GM18505 (cell line): ENCODE results near the gene TGOLN2.
"Not testable (repeated sequence)": the region's sequence is repeated elsewhere in the genome, so short reads cannot be mapped to it uniquely, and the experiment has no call there.

ENCODE experiments used
- ATAC-seq: cut with Tn5 transposase; IDR thresholded peaks from one replicate; pipeline ENCODE4 v1.9.1; 2021; ENCODE audit not compliant: unreplicated experiment
- POLR2A ChIP-seq: IDR thresholded peaks from 4 replicates; pipeline ENCODE4 v1.6.1; 2011; ENCODE audit warnings: borderline replicate concordance; ENCODE audit not compliant: insufficient read depth, insufficient read length; ENCODE audit errors: extremely low read depth

TGOLN2 gene

GRCh38 chr2:85327822-85328617 lies at the start of gene TGOLN2:
TGOLN2 (minus strand) TSS chr2:85327989; CDS start chr2:85327962, 27 bp downstream.
- peak; percentile 85 for ATAC-seq
- peak; percentile 99 for TF ChIP-seq POLR2A

- no peak for TF ChIP-seq POLR2A
- ATAC-seq: no peak
Observed at GRCh38 chr2:85377083-85377482, 49.3 kb upstream of the TGOLN2 start.

DNA sequence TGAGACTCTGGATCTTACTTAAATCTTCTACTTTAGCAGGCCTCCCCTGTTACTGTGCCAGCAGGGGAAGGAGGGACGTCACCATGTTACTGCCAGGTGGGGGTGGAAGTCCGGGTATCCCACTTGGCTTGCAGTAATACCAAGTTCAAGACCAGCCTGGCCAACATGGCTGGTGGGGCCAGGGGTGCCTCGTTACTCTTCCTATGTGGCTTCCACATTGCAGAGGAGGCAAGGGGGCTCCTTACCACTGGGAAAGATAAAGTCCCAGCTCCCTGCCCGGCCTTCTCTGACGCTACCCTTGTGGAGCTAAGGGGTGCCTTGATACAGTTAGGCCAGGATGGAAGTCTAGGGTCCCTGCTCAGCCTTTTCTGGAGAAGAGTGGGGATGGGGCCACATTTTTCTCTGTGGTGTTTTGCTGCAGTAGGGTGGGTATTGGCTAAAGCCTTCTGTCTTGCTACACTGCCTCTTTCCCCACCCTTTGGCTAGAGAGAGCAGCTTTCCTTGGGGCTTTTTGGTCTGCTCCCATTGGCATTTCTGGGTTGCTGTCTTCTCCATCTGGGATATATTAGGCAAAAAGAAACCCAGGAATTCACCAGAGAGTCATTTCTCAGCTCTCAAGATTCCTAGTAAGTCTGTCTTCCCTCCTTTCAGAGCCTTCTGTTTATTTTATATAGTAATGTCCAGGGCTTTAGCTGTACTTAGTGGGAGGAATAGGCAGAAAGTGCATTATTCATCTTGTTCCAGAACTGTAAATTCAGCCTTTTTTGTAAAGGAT lies 48.7 kb upstream of the TGOLN2 start:
- ATAC-seq: no peak
- TF ChIP-seq POLR2A: no peak

DNA sequence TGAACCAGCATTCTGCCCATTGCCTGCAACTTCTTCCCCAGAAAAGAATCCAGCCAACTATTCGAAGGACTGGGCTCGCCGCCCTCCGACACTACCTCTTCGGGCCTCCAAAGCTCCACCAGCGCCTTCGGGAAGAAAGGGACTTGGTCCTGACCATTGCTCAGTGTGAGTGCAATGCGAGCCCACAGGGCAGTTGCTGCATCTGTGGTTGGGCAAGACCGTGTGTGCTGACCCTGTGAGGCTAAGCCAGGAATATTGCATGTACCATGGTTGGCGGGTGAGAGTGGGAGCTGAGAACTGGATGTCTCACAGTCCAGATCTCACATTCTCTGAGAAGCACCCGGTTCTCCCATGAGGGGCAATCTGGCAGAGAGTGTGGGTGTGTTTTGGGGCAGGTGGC lies 43.3 kb upstream of the TGOLN2 start:
- no peak for TF ChIP-seq POLR2A
- no peak for ATAC-seq

GRCh38 chr2:85369500-85369899 lies 41.7 kb upstream of the TGOLN2 start:
- no peak for ATAC-seq
- TF ChIP-seq POLR2A: no peak

DNA sequence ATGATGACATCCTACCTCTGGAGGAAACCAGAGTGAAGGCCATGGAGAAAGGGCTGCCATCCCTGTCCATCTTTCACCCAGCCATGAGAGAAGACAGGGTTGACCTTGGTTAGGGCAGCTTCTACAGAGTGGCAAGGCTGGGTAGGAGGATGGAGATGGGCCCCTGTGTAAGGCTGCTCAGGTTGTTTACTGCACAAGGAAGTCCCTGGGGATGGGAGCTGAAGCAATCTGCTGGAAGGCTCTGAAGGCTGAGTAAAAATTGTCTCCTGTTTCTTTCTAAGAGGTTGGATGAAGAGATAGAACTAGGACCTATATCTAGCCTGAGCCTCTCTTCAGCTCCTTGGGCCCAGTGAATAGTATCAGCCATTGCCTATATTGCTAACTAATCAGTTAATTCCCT lies 41.1 kb upstream of the TGOLN2 start:
- no peak for ATAC-seq
- TF ChIP-seq POLR2A: no peak

DNA sequence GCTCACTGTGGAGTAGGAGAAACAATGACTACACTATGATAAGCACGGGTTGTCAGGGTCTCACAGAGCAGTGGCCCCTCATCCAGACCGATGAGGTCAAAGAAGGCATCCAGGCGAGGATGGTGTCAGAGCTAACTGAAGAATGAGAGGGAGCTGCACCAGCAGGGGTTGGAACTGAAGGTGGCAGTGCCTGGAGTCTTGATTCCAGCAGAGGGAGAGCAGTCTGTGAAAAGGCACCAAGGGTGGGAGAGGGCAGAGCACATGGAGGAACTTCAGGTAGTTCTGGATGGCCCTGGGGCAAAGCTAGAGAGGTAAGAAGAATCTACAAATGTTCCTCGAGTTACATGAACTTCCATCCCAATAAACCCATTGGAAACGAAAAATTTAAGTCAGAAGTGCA lies 39.4 kb upstream of the TGOLN2 start:
- TF ChIP-seq POLR2A: no peak
- no peak for ATAC-seq

DNA sequence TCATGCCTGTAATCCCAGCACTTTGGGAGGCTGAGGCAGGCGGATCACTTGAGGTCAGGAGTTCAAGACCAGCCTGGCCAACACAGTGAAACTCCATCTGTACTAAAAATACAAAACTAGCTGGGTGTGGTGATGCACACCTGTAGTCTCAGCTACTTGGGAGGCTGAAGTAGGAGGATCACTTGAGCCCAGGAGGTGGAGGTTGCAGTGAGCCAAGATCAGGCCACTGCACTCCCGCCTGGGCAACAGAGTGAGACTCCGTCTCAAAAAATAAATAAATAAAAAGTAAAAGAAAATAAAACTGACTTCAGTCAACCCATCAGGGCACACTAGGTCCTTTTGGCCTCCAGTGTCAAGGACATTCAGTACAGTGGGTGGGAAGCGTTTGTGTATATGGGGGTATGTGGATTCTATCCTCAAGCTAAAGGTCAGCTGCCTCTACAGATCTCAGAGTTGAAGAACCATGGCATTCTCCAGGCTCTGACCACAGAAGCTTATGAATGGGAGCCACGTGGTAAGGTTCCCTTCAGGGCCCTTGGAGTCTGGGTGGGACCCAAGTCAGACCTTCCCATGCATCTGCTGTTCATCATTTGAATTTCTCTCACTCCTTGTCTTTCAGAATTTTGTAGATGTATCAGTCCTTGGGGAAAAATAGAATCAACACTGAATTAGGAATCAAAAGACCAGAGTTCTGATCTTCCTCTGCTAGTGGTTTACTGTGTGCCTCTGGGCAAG lies 35.0 kb upstream of the TGOLN2 start:
- not testable (repeated sequence) for ATAC-seq

GRCh38 chr2:85357736-85358135 lies 29.9 kb upstream of the TGOLN2 start:
- TF ChIP-seq POLR2A: no peak
- ATAC-seq: no peak

DNA sequence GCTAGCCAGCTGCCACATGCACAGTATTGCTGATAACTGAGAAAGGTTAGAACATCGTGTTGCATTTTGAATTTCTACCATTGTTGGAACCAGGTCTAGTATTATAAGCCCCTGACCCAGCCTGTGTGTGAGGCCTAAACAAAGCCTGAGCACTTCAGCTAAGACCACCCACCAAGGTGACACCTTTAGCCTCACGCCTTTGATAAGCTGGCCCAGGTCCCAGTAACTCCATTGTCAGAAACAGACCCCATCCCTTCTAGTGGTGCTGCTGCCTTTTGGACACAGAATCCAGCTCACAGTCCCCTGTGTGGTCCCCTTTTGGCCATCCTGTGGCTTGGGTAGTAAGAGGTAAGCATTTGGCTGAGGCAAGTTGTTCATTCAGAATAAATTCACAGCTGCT lies 28.4 kb upstream of the TGOLN2 start:
- no peak for TF ChIP-seq POLR2A
- ATAC-seq: no peak

- TF ChIP-seq POLR2A: no peak
- ATAC-seq: no peak
Observed at GRCh38 chr2:85355521-85355920, 27.7 kb upstream of the TGOLN2 start.

DNA sequence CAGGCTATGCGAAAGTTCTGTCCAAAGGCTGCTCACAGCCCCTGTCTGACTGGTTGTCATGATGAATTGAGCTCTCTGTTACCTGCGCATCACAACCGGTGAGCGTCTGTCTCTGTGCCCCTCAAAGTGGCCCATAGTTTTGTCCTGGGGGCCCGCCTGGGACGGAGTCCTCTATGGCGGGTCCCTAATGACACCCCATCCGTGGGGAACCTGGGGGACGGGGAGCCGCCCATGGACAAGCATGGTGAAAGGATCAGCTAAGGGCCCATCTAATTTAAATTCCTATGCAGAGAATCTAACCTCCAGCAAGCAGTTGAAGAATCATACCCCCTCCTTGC lies 27.3 kb upstream of the TGOLN2 start:
- TF ChIP-seq POLR2A: no peak
- peak; percentile 3 for ATAC-seq

GRCh38 chr2:85354286-85355072 lies 26.7 kb upstream of the TGOLN2 start, which contains the start of the genes ELMOD3 and RETSAT:
ELMOD3 (plus strand) TSS chr2:85354769; CDS start chr2:85357199, 2,430 bp downstream.
RETSAT (minus strand) TSS chr2:85354528; CDS start chr2:85354507, 21 bp downstream.
- TF ChIP-seq POLR2A: peak; percentile 99

More at GRCh38 chr2:85354286-85355072, 26.7 kb upstream of the TGOLN2 start, which contains the start of the genes ELMOD3 and RETSAT:
- ATAC-seq: peak; percentile 96
